ENCODE data around the gene FREY1.

- TF ChIP-seq CTCF (IDR thresholded peaks at IDR 0.05; ENCODE audit: insufficient read depth, low read length) (no peak), POLR2AphosphoS5 (IDR thresholded peaks at IDR 0.05; ENCODE audit: low read depth) (no peak), REST (IDR thresholded peaks at IDR 0.05; ENCODE audit: insufficient replicate concordance, low read depth) (no peak)
Measured at GRCh38 chr11:45945397-45945999, 38.4 kb upstream of the FREY1 start.
